Measurements from ENCODE around the gene USP32.
"Not testable (repeated sequence)": the region's sequence is repeated elsewhere in the genome, so short reads cannot be mapped to it uniquely, and the experiment has no call there.

Gene USP32

DNA sequence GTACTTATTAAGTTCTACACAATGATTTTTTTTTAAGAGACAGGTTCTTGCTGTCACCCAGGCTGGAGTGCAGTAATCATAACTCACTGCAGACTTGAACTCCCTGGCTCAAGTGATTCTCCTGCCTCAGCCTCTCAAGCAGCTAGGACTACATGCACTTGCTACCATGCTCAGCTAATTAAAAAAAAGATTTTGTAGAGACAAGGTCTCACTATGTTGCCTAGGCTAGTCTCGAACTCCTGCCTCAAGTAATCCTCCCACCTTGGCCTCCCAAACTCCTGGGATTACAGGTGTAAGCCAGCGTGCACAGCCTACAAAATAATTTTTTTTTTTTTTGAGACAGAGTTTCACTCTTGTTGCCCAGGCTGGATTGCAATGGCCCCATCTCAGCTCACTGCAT, 22.2 kb downstream of the USP32 start:
- DNase-seq: no peak

DNA sequence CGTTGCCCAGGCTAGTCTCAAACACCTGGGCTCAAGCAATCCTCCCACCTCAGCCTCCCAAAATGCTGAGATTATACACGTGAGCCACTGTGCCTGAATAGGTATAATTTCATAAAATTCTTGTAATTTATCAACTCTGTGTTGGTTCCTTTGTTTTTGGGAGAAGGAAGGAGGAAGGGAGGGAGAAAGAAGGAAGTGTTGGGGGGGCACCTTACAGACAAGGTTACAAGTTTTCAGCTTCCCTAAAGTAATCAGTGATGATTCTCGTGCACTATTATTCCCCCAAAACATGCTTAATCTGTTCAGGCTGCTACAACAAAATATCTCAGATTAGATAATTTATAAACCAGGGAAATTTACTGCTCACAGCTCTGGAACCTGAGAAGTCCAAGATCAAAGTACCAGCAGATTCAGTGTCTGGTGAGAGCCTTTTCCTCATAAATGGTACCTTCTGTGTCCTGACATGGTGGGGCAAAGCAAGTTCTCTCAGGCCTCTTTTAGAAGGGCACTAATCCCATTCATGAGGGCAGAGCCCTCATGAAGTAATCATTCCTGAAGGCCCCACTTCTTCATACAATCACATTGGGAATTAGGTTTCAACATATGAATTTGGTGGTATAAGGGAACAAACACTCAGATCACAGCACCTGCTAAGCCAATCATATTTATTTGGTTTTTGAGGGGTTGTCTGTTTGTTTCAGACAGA, 28.1 kb downstream of the USP32 start:
- DNase-seq: no peak

DNA sequence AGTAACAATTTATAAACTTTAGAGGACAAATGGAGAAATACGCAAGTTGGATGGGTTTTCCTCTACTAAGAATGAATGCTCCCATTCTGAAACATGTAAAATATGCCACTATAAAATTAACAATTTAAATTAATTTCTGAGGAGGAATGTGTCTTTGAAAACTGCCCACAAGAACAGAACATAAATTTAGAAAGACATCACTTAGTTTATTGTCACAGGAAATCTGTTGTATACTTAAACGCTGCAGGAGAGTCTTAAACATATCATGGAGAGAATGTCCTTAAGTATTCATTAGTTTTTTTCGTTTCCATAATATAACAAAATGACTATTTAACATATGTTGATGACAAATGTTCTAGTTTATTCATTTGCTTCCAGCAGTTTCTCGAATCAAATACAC, 29.6 kb downstream of the USP32 start:
- no peak for DNase-seq

DNA sequence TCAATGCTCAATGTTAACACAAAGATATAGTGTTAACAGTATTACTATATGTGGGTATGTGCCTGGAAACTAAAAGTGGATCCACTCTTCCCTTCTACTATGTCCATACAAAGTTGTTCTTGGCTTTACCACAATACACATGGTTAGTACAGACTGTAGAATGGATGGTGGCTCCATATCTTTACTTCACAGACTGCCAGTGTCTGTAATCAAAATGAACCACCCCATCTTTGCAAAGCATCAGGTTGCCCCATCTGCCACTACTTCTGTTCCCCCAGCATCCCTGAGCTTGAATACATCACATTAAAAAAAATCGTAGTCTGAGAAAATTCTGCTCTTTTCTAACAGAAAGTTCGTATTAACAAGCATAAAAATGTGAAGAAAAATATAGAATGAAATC, 30.0 kb downstream of the USP32 start:
- DNase-seq: no peak

DNA sequence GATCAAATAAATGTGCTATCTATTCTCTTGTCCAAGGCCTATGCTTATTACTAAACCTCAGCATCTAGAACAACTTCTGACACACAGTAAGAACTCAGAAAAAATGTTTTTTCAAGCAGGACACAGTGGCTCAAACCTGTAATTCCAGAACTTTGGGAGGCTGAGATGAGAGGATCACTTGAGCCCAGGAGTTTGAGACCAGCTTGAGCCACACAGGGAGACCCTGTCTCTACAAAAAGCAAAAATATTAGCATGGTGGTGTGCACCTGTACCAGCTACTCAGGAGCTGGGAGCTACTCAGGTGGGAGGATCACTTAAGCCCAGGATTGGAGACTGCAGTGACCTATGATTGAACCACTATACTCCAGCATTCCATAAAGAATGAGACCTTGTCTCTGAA, 32.5 kb downstream of the USP32 start:
- DNase-seq: no peak

DNA sequence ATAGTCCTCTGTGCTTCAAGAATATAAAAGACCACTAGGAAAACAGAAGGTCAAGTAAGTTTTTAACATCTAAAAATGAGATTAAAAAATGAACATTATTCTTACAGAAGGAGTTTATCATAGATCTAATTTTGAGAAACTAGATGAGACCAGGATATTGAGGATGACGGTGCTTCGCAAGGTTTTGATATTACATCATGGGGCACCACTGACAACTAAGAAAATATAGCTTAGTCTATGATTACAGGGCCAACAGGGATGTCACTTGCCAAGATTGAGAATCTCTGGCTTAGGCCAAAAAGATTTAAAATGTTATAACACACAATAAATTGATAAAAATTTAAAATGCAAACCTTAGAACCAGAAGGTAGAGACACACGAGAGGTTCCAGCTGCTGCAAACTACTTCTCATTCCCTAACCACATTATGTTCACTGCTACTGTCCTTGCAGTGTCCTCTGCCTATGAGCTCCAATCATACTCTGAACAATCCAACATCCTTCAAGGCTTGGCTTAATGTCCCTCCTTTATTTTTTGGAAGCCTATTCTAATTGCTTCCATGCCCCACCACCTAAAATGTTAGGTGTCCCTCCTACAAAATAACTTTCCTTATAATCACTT, 33.2 kb downstream of the USP32 start:
- DNase-seq: no peak

DNA sequence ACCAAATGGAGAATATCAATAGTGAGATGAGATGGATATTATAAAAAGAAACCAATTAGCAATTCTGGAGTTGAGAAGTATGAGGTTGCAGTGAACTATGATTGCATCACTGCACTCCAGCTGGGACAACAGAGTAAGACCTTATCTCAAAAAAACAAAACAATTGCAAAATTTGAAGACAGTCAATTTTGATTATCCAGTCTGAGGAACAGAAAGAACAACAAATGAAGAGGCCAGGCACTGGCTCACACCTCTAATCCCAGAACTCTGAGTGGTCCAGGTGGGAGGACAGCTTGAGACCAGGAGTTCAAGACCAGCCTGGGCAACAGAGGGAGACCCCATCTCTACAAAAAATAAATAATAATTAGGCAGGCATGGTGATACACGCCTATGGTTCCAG, 35.0 kb downstream of the USP32 start:
- peak; percentile 39 for DNase-seq

DNA sequence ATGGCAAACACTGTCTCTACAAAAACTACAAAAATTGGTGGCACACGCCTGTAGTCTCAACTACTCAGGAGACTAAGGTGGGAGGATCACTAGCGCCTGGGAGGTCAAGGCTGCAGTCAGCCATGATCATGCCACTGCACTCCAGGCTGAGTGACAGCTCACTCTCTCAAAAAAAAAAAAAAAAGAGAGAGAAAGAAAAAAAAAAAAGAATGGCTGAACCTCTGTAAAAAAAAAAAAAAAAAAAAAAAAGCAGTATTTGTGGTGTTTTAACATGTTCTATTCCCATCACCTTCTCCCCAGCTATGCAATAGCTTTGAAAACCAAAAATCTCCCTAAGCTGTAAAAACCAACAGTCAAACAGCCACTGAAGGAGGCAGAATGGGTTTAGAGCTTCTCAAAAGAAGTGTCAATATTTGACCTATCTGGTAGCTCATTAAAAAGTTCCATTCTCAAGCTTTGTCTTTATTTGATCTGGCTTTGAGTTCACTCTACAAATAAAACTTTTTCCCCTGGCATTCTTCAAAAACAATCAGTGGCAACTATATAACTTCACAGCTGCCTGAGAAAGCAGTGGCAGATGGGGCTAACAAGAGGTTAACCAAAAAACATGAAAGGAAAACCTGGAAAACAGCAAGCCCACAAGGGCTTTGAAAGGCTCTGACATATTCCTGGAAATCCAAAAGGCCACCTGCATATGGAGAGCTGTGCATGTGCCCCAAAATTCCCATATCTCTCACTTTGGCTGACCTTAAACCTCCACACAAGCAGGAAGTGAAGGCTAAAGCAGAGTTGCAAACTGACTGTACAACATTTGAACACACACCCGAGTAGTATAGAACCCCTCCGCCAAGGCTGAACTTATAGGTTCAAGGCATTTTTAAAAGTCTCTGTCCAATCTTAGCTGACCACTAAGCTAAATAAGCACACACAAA, 36.0 kb downstream of the USP32 start:
- DNase-seq: no peak

DNA sequence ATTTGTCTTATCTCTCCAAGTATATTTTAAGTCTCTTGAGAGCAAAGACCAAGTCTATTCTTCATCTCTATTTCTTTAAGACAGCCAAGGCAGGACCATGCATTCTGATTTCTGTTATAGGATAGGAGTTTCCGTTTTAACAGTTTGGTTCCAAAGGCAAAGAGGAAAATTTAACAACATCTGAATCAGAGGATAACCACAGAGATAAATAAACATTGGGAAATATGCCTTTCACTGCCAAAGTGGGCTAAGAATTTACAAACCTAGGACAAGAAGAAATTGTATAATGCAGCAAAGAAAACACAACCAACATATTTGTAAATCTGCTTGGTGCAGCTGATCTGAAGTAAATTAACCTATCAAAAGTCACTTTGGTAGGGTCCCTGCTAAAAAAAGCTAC, 37.7 kb downstream of the USP32 start:
- peak; percentile 65 for DNase-seq

DNA sequence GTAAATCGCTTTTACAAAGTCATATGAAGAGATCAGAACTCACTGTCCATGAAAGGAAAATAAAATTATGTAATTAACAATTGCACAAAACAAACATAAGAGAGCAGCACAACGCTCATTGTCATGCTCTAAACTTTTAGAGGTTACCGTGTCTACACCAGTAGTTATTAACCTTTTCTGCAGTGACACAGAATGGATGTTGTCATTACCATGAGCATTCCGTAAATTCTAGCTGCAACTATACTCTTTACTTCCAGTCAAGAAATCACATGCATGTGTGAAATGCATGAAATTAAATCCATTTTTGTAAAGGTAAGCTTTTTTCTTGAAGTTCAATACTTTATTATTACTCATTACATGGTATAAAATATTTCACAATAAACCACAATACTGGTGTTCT, 38.2 kb downstream of the USP32 start:
- no peak for DNase-seq

DNA sequence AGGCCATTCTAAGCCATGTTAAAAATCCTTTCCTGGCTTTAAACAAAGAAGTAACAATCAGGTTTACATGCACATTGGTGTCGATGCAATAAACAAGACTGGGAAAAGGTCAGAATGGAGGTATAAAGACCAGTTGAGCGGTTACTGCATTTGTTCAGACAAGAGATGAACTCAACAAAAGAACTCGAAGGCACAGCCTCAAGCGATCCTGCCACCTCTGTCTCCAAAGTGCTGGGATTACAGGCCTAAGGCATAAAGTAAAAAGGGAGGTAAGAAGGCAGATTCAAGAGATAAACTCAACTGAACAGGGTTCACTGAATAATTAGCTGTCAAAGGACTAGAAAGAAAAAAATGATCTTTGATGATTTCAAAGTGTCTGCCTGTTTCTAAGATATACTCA, 39.4 kb downstream of the USP32 start:
- no peak for DNase-seq

DNA sequence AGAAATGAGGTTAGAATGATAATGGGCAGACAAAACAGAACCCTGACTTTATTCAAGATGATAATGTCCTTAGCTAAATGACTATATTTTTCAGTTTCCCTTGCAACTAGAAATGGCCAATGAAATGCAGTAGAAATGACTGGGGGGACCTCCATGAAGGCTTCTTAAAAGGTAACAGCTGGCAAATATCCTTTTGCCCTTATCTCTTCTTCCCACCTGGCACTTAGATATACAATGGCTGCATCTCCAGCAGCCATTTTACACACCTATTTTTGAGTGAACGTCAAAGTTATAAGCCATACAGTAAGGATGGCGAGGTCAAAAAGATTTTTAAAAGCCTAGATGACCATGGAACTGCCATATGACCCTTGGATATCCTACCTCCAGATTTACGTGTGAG, 39.9 kb downstream of the USP32 start:
- DNase-seq: no peak

DNA sequence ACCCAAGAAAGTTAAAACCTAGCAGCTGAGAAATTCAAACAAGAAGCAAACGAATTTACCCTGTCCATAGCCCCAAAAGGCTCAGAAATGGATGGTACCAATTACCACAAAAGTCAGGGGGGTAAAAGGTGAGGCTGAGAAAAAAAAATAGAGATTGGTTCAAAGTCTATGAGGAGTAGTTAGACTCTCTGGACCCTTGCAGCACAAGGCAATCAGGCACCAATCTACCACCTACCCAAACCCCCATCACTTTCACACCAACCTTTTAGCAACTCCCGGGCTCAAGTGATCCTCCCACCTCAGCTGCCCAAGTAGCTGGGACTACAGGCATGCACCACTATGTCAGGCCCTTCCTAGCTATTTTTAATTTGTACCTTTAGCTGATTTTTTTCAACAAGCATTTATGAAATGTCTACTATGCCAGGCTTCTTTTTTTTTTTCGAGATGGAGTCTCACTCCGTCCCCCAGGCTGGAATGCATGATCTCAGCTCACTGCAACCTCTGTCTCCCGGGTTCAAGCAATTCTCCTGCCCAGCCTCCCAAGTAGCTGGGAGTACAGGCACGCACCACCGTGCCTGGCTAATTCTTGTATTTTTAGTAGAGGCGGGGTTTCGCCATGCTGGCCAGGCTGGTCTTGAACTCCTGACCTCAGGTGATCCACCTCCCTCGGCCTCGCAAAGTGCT, 40.8 kb downstream of the USP32 start:
- no peak for DNase-seq

DNA sequence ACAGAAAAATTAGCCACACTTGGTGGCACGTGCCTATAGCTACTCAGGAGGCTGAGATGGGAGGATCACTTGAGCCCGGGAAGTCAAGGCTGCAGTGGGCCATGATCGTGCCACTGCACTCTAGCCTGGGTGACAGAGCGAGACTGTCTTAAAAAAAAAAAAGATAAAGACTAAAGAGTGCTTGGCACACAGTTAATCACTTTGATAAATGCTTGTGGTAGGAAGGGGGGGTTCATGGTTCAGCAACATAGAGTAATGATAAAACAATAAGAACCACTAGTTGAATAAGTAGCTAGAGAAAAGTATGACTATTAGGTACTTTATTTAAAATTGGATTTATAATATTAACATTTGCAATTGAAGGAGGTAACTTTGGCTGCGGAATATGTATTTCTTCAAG, 43.3 kb downstream of the USP32 start:
- DNase-seq: no peak

DNA sequence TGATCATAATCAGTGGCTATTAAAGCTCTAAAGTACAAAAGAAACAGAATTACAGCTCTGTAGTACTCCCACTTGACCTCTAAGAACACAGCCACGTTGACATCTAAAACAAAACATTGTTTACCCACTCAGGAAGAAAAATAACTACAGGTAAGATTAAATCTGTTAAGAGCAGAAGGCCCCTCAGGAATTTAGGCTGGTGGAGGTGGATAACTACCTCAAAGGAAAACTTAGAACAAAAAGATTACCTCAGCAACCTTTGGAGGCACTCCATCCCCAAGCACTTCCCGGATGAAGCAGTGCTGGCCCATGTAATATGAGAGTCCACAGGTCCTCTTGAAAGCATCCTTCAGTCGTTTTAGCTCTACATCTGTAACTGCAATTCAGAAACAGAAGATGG, 46.7 kb downstream of the USP32 start:
- DNase-seq: no peak

DNA sequence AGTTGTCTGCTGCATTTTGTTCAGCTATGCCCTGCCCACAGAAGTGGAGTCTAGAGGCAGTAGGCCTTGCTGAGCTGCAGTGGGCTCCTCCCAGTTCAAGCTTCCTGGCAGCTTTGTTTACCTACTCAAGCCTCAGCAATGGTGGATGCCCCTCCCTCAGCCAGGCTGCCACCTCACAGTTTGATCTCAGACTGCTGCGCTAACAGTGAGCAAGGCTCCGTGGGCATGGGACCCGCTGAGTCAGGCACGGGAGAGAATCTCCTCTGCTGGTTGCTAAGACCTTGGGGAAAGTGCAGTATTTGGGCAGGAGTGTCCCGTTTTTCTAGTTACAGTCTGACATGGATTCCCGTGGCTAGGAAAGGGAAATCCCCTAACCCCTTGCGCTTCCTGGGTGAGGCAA, 49.4 kb downstream of the USP32 start:
- not testable (repeated sequence) for DNase-seq

DNA sequence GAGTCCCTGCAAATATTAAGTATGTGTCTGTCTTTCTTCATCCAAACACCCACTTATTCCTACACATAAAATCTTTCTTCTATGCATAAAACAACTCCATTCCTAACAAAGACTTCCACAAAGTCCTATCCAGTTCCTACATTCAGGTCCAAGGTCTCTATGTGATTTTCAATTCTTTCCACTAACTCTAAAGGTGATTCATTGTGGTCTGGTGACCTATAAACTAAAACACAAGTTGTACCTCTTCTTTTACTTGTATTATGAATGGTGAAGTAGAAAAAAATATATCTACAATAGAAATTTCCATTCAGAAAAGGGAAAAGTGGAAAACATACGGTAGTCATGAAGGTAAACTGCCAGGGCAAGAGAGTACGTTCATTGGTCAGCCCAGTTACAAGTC, 56.6 kb downstream of the USP32 start:
- no peak for DNase-seq

DNA sequence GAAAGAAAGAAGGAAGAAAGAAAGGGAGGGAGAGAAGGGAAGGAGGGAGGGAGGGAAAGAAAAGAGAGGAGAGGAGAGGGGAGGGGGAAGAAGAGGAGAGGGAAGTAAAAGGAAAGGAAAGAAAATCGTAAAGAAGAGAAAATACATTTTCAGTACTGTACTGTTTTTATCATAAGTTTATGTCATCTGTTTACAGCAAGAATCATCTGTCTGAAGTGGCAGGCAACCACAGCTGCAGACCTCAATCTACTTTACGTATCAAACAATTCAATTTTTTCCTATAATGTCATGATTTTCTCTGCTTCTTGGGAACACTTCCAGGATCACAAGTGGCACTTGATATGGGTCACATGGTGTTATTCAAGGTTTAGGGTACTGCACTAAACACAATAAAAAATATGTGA, 58.3 kb downstream of the USP32 start:
- DNase-seq: no peak

DNA sequence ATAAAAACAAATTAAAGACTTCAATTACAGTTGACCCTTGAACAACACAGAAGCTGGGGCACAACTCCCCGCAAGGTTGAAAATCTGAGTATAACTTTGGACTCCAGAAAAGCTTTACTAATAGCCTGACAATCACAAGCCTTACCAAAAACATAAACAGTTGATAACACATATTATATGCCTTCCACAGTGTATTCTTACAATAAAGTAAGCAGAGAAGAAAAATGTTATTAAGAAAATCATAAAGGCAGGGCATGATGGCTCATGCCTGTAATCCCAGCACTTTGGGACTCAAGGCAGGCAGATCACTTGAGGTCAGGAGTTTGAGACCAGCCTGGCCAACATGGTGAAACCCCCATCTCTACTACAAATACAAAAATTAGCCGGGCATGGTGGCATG, 58.9 kb downstream of the USP32 start:
- DNase-seq: not testable (repeated sequence)

DNA sequence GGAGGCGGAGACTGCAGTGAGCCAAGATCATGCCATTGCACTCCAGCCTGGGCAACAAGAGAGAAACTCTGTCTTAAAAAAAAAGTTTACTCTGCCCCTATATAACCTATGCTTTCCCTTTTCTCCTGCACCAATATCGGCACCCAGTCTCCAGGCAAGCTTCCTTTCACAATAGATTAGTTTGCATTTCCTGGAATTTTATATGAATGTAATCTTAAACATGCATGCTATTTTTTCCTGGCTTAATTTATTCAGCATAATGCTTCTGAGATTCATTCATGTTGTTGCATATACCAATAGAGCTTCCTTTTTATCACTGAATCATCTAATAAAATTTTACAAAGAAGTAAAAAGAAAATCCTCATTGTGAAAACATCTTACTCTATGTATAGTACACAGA, 59.4 kb downstream of the USP32 start:
- no peak for DNase-seq

DNA sequence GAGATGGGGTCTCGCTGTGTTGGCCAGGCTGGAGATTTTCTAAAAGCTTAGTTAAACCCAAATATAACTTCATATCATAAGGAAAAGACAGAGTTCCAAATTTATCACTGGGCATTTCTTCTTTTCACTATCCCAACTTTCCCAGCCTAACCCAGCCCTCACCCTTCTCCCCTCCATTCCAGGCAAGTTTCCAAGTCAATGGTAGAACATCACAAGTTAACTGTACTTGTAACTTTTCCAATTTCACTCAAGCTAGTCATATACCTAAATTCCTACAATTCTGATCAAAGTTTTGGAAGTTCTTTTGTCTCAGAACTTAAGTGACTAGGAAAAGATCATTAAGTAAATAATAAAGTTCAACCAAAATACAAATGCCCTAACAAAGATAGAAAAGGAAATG, 61.2 kb downstream of the USP32 start:
- no peak for DNase-seq

DNA sequence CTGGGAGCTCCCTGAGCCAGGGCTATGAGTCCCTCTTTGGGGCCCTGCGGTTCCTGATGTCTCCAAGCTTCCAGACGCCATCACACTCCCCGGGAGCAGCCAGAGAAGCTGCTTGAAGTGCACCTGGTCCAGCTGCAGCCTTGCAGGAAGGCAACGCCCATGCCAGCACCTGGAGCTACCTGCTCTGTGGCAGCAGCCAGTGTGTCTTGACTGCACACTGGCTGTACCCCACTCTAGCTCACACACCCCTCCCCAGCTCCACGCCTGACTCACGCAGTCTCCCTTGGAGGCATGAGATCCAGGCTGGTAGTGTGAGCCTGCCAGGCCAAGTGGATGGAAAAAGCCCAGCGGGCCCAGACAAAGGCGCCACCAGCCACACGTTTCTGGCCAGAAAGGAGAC, 63.3 kb downstream of the USP32 start:
- DNase-seq: no peak

DNA sequence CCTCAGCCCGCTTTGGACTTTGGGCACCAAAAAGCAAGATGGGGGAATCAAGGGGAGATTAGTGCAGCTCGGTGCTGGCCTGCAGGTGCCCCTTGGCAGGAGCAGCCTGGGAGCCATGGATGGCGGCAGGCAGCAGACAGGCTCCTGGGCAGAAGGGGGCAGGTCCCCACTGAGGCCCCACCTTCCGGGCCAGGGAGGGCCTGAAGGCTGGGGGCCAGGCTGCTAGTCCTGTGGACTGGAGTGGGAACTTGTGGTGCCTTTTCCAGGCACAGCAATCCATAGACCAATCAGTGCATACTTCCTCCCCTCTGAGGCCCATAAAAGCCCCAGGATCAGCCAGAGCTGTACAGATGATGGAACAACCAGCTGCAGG, 64.0 kb downstream of the USP32 start:
- no peak for DNase-seq
